ENCODE measurements around the gene NADK2.

NADK2 gene

GRCh38 chr5:36222620-36223019, 19.1 kb downstream of the NADK2 start:
- H3K4me3 ChIP-seq (ENCODE audit: low read depth, low read length), result no peak overlapping the region
- no peak for TF ChIP-seq CTCF (IDR thresholded peaks at IDR 0.05; ENCODE audit: borderline replicate concordance, insufficient read depth, low read depth, low read length)

GRCh38 chr5:36217988-36218387, 23.7 kb downstream of the NADK2 start:
- H3K4me3 ChIP-seq (ENCODE audit: low read depth, low read length), result no peak overlapping the region
- TF ChIP-seq CTCF (IDR thresholded peaks at IDR 0.05; ENCODE audit: borderline replicate concordance, insufficient read depth, low read depth, low read length), result no peak

GRCh38 chr5:36217567-36217966, 24.2 kb downstream of the NADK2 start:
- no peak for TF ChIP-seq CTCF (IDR thresholded peaks at IDR 0.05; ENCODE audit: borderline replicate concordance, insufficient read depth, low read depth, low read length)
- H3K4me3 ChIP-seq (ENCODE audit: low read depth, low read length), result no peak overlapping the region

GRCh38 chr5:36215910-36216309, 25.8 kb downstream of the NADK2 start:
- H3K4me3 ChIP-seq (ENCODE audit: low read depth, low read length), result no peak overlapping the region
- TF ChIP-seq CTCF (IDR thresholded peaks at IDR 0.05; ENCODE audit: borderline replicate concordance, insufficient read depth, low read depth, low read length), result no peak

- TF ChIP-seq CTCF (IDR thresholded peaks at IDR 0.05; ENCODE audit: borderline replicate concordance, insufficient read depth, low read depth, low read length), result no peak
- no peak overlapping the region for H3K4me3 ChIP-seq (ENCODE audit: low read depth, low read length)
Observed at GRCh38 chr5:36214436-36214835, 27.3 kb downstream of the NADK2 start.

- TF ChIP-seq CTCF (IDR thresholded peaks at IDR 0.05; ENCODE audit: borderline replicate concordance, insufficient read depth, low read depth, low read length), result no peak
- H3K4me3 ChIP-seq (ENCODE audit: low read depth, low read length), result no peak overlapping the region
Observed at GRCh38 chr5:36209664-36210063, 32.1 kb downstream of the NADK2 start.

GRCh38 chr5:36208786-36209185, 32.9 kb downstream of the NADK2 start:
- no peak for TF ChIP-seq CTCF (IDR thresholded peaks at IDR 0.05; ENCODE audit: borderline replicate concordance, insufficient read depth, low read depth, low read length)
- no peak overlapping the region for H3K4me3 ChIP-seq (ENCODE audit: low read depth, low read length)
